Measurements from ENCODE around the gene MMP15.

Gene MMP15

GRCh38 chr16:57996406-57997175 lies 29.0 kb upstream of the MMP15 start:
- DNase-seq (ENCODE audit: low read depth, low spot score), result no peak

DNA sequence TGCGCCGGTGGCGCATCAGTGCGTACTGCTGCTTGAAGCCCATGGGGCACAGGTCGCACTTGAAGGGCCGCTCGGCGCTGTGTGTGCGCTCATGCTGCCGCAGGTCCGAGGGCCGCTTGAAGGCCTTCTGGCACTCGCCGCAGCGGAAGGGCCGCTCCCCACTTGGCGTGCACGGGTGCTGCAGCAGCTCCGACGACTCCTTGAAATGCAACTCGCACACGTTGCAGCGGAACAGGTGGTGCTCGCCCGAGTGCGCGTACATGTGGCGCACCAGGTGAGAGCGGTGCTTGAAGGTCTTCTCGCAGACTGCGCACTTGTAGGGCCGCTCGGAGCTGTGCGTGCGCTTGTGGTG lies 28.4 kb upstream of the MMP15 start:
- DNase-seq (ENCODE audit: low read depth, low spot score), result no peak

DNA sequence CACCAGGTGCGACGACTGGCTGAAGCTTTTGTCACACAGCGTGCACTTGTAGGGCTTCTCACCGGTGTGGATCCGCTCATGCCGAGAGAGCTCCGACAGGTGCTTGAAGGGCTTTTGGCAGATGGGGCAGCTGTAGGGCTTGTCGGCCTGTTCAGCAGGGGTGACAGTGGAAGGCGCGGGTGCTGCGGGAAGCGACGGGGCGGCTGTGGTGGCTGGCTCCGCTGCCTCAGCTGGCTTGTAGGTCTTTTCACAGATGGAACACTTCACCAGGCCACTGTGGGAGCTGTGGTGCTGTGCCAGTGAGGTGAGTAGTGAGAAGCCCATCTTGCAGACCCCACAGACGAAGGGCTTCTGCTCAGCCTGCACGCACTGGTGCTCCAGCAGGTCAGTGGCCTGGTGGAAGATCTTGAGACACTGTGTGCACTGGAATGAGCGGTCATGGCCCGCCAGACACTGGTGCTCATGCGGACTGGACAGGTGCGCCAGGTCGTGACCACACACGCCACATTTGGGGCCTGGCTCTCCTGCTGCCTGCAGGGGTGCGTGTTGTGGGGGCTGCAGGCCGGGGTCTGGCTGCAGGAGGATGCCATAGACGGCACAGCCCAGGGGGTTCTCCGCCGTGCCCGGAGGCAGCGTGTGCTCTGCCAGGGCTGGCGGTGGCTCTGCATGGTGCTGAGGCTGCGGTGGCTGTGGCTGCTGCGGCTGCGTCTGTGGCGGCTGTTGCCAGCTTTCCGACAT lies 27.9 kb upstream of the MMP15 start:
- no peak for DNase-seq (ENCODE audit: low read depth, low spot score)

DNA sequence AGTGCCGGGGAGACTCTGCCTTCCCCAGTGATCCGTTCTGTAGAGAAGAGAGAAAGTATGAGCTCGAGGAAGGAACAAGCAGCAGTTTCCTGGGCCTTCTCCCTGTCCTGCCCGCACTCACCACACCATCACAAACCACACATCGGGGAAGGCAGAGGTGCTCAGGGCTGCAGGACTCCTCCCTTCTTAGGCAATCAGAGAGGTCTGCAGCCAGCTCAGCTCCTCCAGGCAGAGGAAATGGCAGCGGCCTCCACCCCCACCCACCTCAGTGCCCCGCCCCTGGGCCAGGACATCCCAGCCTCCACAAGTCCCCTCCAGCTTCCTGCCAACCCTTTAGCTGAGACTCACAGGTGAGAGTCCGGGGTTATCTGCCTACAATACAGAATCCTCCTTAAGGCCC lies 27.1 kb upstream of the MMP15 start:
- DNase-seq (ENCODE audit: low read depth, low spot score), result no peak

- no peak for DNase-seq (ENCODE audit: low read depth, low spot score)
These were observed 26.6 kb upstream of the MMP15 start for GRCh38 chr16:57998992-57999365.

DNA sequence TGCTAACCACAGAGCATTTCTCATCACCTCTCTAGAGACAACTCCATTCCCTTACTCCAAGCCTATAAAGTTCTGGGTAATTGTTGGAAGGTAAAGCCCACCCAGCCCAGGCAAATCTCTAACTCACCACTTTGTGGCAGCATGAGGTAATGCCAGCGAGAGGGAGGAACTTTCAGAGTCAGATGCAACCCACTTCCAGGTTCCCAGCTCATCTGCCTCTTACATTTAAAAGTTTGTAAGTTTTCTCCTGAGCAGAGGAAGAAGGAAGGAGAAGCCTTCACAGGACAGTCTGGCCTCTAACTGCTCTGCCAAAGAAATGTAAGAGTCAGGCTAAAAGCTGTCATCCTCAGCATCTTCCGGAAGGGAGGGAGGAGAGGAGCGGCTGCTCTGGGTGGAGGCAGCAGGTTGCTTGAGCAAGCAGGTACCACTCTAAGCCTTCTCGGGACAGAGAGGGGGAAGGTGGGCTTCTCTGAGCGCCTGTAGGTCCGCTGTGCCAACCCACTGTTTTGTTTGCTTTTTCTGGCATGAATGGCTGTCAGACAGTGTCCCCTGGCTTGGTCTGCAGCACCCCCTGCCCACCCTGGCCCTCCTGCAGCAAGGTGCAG lies 26.1 kb upstream of the MMP15 start:
- DNase-seq (ENCODE audit: low read depth, low spot score), result peak; percentile 54

GRCh38 chr16:57999971-58000705 lies 25.4 kb upstream of the MMP15 start, which contains the start of gene ZNF319:
TSS of gene ZNF319 (minus strand) at chr16:58000672. CDS start at chr16:57998265, 2,407 bp downstream.
- no peak for DNase-seq (ENCODE audit: low read depth, low spot score)

GRCh38 chr16:58000706-58001676 lies 24.6 kb upstream of the MMP15 start, which contains the start of gene USB1:
TSS of gene USB1 (plus strand) at chr16:58001407. CDS start at chr16:58001484, 77 bp downstream.
- peak; percentile 94 for DNase-seq (ENCODE audit: low read depth, low spot score)

DNA sequence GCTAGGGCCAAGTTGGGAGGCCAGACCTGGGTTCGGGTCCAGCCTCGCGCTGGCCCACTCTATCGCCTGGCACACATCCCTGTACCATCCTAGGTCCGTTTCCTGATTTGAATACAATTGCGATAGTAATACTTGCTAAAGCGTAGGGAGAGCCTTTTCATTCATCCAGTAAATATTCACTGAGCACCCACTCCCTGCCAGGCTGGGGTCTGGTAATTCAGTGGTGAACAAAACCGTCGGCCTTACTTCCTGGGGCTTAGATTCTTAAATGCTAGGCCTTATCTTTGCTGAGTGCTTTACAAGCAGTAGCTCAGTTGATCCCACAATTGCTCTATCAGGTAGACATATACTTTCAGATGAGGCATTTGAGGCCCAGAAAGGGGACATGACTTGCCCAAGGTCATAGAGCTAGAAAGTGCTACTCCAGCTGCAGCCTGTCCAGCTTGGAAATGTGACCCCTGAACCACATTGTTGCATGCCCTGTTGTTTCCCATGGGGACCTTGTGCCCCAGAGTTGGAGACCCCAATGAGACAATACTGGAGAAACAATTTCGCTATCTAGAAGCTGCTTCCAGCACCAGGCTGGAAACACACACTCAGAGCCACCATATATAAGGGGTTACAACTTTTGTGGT lies 23.7 kb upstream of the MMP15 start:
- DNase-seq (ENCODE audit: low read depth, low spot score), result no peak

DNA sequence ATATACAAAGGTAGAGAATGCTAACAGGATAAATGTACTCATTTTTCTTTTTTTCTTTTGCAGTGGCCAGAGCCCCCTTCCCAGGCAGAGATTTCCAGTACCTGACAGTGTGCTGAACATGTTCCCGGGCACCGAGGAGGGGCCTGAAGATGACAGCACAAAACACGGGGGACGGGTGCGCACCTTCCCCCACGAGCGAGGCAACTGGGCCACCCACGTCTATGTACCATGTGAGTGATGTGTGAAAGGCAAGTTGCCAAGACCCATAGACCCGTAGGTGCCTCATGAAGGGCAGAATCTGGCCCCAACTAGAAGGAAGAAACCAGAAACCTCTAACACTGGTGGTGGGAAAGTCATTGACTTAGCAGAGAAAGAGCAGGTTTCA lies 23.1 kb upstream of the MMP15 start:
- no peak for DNase-seq (ENCODE audit: low read depth, low spot score)

- DNase-seq (ENCODE audit: low read depth, low spot score), result no peak
These were observed 22.6 kb upstream of the MMP15 start for GRCh38 chr16:58002936-58003335.

- DNase-seq (ENCODE audit: low read depth, low spot score), result peak; percentile 70
These were observed 20.8 kb upstream of the MMP15 start for GRCh38 chr16:58004736-58005135.

DNA sequence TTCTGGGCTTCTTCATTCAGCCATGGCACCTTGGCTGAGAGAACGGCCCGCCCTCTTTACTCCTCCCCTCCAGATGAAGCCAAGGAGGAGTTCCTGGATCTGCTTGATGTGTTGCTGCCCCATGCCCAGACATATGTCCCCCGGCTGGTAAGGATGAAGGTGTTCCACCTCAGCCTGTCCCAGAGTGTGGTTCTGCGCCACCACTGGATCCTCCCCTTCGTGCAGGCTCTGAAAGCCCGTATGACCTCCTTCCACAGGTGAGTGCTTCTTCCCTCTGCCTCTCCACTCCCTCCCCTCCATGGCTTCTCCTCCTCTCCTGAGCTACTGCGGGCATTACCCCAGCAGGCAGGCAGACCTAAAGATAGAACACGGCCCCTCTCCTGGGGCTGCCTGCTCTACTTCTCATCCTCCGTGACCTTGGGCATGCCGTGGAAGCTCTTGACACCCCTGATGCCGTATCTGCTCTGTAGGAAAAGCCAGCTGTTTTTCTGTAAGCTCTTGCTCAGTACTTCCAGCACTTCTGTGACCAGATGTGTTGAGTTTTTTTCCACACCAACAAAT lies 15.6 kb upstream of the MMP15 start:
- DNase-seq (ENCODE audit: low read depth, low spot score), result no peak

- DNase-seq (ENCODE audit: low read depth, low spot score), result no peak
These were observed 14.7 kb upstream of the MMP15 start for GRCh38 chr16:58010886-58011285.

DNA sequence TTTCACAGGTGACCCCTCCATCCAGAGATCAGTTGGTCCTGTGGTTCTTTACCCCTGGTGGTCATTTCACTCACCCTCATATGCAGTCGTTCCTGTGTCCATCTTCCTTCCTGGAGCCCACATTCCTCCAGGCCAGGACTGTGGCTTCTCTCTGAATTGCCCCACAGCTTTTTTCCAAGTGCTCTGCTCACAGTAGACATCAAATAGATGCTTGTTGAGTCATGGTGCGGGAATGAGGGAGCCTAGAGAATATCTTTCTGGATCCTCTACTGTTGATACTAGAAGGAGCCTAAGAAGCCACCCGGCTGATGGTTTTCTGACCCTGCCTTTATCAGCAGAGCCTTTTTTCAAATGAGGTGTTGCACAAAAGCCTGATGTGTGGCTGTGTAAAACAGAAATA lies 13.9 kb upstream of the MMP15 start:
- DNase-seq (ENCODE audit: low read depth, low spot score), result peak; percentile 79

GRCh38 chr16:58012481-58012880 lies 13.1 kb upstream of the MMP15 start:
- no peak for DNase-seq (ENCODE audit: low read depth, low spot score)

DNA sequence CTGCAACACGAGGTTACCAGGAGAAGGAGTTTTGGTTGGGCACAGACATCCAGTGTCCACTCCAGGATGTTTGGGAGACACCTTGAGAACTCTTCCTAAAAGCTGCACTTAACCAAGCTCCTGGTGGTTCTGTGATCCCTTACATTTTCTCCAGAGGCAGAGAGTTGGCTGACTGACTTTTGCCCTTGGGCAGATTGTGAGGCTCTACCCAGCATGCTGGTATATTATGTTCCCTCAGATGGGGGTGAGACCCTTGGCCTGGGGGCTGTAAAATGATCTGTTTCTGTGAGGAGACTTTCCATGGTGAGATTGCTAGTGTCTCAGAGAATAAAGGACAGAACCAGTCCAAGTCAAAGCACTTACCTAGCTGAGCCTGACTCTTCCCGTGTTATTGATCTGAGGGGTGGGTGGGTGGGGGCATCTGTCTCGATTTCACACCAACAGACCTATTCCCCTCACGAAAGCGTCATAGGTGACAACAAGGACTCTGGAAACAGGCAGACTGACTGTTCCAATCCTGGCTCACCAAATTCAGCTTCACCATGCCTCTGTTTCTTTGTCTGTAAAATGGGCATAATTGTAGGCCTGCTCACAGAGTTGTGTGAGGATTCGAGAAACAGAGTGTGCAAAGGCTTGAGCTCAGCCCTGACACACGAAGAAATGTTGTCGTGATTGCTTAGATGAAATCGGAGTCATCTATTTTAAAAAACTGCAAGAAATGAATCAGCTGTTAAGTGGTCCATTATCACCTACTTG lies 12.2 kb upstream of the MMP15 start:
- DNase-seq (ENCODE audit: low read depth, low spot score), result no peak

- DNase-seq (ENCODE audit: low read depth, low spot score), result no peak
These were observed 8.6 kb upstream of the MMP15 start for GRCh38 chr16:58016840-58017446.

DNA sequence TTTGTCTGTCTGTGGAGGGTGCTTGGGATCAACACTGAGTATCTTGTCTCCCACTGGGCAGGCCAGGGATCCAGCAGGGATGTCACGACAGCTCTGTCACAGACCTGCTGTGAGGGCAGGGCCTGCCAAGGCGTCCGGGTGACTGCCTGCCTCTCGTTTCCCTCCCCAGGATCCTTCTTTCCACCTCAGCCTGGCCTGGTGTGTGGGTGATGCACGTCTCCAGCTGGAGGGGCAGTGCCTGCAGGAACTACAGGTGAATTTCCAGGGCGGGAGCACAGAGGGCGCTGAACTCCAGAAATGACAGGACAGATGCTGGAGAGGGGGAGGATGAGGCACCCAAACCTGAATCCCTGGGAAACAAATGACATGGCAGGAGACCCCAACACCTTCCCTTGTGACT lies 6.8 kb upstream of the MMP15 start:
- DNase-seq (ENCODE audit: low read depth, low spot score), result no peak

Data from astrocyte of the hippocampus (primary cell).